Parathyroid adenoma (tissue), 2 donors: ENCODE results near the gene FAM193B.
"Not testable (repeated sequence)": the region's sequence is repeated elsewhere in the genome, so short reads cannot be mapped to it uniquely, and the experiment has no call there.

Experiments used
- H2AFZ ChIP-seq: fragments of 300-600 bp; sonication (generic); one replicate; pipeline ENCODE4 v1.7.0; 2017; ENCODE audit warnings: antibody characterized with exemption, mild to moderate bottlenecking
- H3K27ac ChIP-seq: fragments of 300-600 bp; sonication (generic); one replicate; pipeline ENCODE4 v1.7.0; 2017
- H3K27me3 ChIP-seq: fragments of 300-600 bp; sonication (generic); one replicate; pipeline ENCODE4 v1.7.0; 2017; ENCODE audit warnings: low read length; ENCODE audit not compliant: control insufficient read depth, insufficient read depth
- H3K36me3 ChIP-seq: fragments of 300-600 bp; sonication (generic); one replicate; pipeline ENCODE4 v1.7.0; 2017; ENCODE audit warnings: low read length; ENCODE audit not compliant: control insufficient read depth, insufficient read depth
- H3K4me1 ChIP-seq: fragments of 300-600 bp; sonication (generic); one replicate; pipeline ENCODE4 v1.7.0; 2017; ENCODE audit warnings: control low read depth
- H3K4me2 ChIP-seq: fragments of 300-600 bp; sonication (generic); one replicate; pipeline ENCODE4 v1.7.0; 2017; ENCODE audit warnings: low read length
- H3K4me3 ChIP-seq: fragments of 300-600 bp; sonication (generic); one replicate; pipeline ENCODE4 v1.7.0; 2017; ENCODE audit warnings: low read depth, low read length
- H3K79me2 ChIP-seq: fragments of 300-600 bp; sonication (generic); one replicate; pipeline ENCODE4 v1.7.0; 2017; ENCODE audit warnings: control low read depth
- H3K9ac ChIP-seq: fragments of 300-600 bp; sonication (generic); one replicate; pipeline ENCODE4 v1.7.0; 2017; ENCODE audit warnings: mild to moderate bottlenecking
- H3K9me3 ChIP-seq: fragments of 300-600 bp; sonication (generic); one replicate; pipeline ENCODE4 v1.7.0; 2017; ENCODE audit warnings: low read length; ENCODE audit not compliant: control insufficient read depth
- TF ChIP-seq, protein P1 (sequence below): fragments of 300-600 bp; sonication (generic); IDR thresholded peaks from one replicate; pipeline ENCODE4 v1.7.0; 2017; ENCODE audit warnings: antibody characterized with exemption, mild to moderate bottlenecking
- donor health status: primary hyperparathyroidism.

FAM193B gene

GRCh38 chr5:177490311-177490991 is 63.9 kb downstream of the FAM193B start:
- no peaks in the 10 kb centered on the region for H3K79me2 ChIP-seq
- H3K4me3 ChIP-seq: no peak overlapping the region
- H3K27me3 ChIP-seq: no peaks in the 10 kb centered on the region
- no peak overlapping the region for H2AFZ ChIP-seq
- TF ChIP-seq, protein P1, sequence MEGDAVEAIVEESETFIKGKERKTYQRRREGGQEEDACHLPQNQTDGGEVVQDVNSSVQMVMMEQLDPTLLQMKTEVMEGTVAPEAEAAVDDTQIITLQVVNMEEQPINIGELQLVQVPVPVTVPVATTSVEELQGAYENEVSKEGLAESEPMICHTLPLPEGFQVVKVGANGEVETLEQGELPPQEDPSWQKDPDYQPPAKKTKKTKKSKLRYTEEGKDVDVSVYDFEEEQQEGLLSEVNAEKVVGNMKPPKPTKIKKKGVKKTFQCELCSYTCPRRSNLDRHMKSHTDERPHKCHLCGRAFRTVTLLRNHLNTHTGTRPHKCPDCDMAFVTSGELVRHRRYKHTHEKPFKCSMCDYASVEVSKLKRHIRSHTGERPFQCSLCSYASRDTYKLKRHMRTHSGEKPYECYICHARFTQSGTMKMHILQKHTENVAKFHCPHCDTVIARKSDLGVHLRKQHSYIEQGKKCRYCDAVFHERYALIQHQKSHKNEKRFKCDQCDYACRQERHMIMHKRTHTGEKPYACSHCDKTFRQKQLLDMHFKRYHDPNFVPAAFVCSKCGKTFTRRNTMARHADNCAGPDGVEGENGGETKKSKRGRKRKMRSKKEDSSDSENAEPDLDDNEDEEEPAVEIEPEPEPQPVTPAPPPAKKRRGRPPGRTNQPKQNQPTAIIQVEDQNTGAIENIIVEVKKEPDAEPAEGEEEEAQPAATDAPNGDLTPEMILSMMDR: no peak
- H3K9me3 ChIP-seq: no peaks in the 10 kb centered on the region
- H3K9ac ChIP-seq: no peak overlapping the region
- no peak overlapping the region for H3K4me2 ChIP-seq
- no peak overlapping the region for H3K27ac ChIP-seq
- H3K36me3 ChIP-seq: no peaks in the 10 kb centered on the region
- peaks cover 15% of the 10 kb centered on the region for H3K4me1 ChIP-seq

- TF ChIP-seq, protein P1: no peak
- no peak overlapping the region for H3K4me3 ChIP-seq
- H3K9me3 ChIP-seq: no peaks in the 10 kb centered on the region
- H2AFZ ChIP-seq: no peak overlapping the region
- H3K4me2 ChIP-seq: no peak overlapping the region
- H3K36me3 ChIP-seq: no peaks in the 10 kb centered on the region
- H3K27ac ChIP-seq: no peak overlapping the region
- no peak overlapping the region for H3K9ac ChIP-seq
- no peaks in the 10 kb centered on the region for H3K27me3 ChIP-seq
- no peaks in the 10 kb centered on the region for H3K79me2 ChIP-seq
- H3K4me1 ChIP-seq: peaks cover 15% of the 10 kb centered on the region
Observed at GRCh38 chr5:177489119-177489716, 65.1 kb downstream of the FAM193B start.

DNA sequence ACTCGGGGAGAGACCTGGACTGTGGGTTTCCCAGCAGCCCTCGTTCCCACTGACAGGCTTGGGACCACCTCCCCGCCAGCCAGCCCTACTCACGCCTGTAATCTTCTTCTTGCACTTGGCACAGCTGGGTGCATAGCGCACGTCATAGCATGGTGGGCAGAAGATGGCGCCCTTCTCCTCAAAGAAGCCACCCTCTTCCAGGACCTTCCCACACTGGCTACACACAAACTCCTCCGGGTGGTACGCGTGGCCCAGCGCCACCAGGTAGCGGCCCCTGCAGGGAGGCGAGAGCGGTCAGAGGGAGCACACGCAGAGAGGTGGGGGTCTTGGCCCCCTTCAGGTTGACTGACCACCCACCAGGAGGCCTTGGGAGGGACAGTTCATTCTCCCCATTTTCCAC is 66.4 kb downstream of the FAM193B start:
- H2AFZ ChIP-seq: no peak overlapping the region
- H3K27me3 ChIP-seq: no peaks in the 10 kb centered on the region
- no peaks in the 10 kb centered on the region for H3K9me3 ChIP-seq
- TF ChIP-seq, protein P1: no peak
- no peak overlapping the region for H3K9ac ChIP-seq
- no peak overlapping the region for H3K27ac ChIP-seq
- H3K79me2 ChIP-seq: no peaks in the 10 kb centered on the region
- H3K4me1 ChIP-seq: peaks cover 4% of the 10 kb centered on the region
- H3K36me3 ChIP-seq: no peaks in the 10 kb centered on the region
- no peak overlapping the region for H3K4me2 ChIP-seq
- H3K4me3 ChIP-seq: no peak overlapping the region

DNA sequence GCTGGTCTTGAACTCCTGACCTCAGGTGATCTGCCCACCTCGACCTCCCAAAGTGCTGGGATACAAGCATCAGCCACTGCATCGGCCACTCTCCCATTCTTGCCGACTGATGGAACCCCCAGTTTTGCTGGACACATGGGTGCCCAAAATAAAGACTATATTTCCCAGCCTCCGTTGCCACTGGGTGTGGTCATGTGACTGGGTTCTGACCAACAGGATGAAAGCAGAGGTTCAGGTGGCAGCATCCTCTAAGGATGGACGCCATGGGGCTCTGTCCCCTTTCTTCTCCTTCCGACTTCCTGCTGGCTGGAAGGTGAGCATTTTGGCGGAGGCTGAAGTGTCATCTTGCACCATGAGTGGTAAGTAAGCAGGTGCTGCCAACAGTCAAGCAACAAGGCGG is 67.2 kb downstream of the FAM193B start:
- H3K9ac ChIP-seq: no peak overlapping the region
- no peaks in the 10 kb centered on the region for H3K4me1 ChIP-seq
- H3K4me3 ChIP-seq: no peak overlapping the region
- no peaks in the 10 kb centered on the region for H3K9me3 ChIP-seq
- no peaks in the 10 kb centered on the region for H3K27me3 ChIP-seq
- no peaks in the 10 kb centered on the region for H3K36me3 ChIP-seq
- H3K27ac ChIP-seq: no peak overlapping the region
- no peaks in the 10 kb centered on the region for H3K79me2 ChIP-seq
- no peak overlapping the region for H3K4me2 ChIP-seq
- TF ChIP-seq, protein P1: no peak
- H2AFZ ChIP-seq: no peak overlapping the region

DNA sequence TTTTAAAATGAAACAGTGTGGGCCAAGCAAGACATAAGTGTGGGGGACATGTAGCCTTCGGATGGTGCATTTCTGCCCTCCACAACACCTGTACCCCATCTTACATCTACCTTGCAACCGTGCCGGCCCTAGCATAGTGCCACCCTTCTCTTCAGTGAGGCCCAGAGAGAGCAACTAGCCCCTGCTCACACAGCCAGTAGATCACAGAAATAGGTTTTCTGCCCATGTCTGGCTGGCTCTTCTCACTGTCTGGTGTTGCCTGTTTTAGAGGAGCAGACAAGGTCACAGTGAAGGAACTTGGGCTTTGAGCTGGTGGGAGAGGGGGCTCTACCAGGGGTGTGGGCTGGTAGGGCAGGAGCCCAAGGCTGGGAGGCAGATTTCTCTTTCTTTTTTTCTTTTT is 68.1 kb downstream of the FAM193B start:
- no peak overlapping the region for H2AFZ ChIP-seq
- TF ChIP-seq, protein P1: no peak
- no peaks in the 10 kb centered on the region for H3K9me3 ChIP-seq
- H3K79me2 ChIP-seq: no peaks in the 10 kb centered on the region
- H3K4me1 ChIP-seq: no peaks in the 10 kb centered on the region
- H3K36me3 ChIP-seq: no peaks in the 10 kb centered on the region
- H3K4me2 ChIP-seq: no peak overlapping the region
- no peaks in the 10 kb centered on the region for H3K27me3 ChIP-seq
- H3K4me3 ChIP-seq: no peak overlapping the region
- no peak overlapping the region for H3K27ac ChIP-seq
- no peak overlapping the region for H3K9ac ChIP-seq

DNA sequence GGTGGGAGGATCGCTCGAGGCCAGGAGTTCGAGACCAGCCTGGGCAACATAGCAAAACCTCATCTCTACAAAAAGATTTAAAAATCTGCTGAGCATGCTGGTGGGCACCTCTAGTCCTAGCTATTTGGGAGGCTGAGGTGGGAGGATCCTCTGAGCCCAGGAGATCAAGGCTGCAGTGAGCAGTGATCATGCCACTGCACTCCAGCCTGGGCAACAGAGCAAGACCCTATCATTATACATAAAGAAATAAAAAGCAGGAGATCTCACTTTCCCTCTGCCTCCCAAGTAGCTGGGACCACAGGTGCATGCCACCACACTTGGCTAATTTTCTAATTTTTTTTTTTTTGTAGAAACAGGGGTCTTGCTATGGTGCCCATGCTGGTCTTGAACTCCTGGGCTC is 68.6 kb downstream of the FAM193B start:
- H3K36me3 ChIP-seq, H3K4me2 ChIP-seq, H3K79me2 ChIP-seq, H3K27ac ChIP-seq, H3K4me3 ChIP-seq, H3K9me3 ChIP-seq, H3K4me1 ChIP-seq, H2AFZ ChIP-seq, H3K27me3 ChIP-seq, H3K9ac ChIP-seq: not testable (repeated sequence)
